ENCODE measurements around the gene PCDHGB7.

PCDHGB7 gene

DNA sequence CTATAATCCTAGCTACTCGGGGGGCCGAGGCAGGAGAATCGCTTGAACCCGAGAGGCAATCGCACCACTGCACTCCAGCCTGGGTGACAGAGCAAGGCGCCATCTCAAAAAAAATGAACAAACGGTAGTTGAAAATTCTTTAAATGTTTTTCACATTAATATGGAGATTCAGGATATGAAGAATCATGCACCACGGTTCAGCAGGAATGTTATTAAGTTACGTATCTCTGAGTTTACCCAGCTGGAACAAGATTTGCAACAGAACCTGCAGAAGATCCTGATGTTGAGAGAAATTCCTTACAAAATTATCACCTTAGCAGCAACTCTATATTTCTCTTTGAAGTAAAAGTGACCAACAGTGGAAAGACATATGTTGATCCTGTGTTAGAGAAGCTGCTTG, 22.9 kb downstream of the PCDHGB7 start:
- TF ChIP-seq, protein P1, sequence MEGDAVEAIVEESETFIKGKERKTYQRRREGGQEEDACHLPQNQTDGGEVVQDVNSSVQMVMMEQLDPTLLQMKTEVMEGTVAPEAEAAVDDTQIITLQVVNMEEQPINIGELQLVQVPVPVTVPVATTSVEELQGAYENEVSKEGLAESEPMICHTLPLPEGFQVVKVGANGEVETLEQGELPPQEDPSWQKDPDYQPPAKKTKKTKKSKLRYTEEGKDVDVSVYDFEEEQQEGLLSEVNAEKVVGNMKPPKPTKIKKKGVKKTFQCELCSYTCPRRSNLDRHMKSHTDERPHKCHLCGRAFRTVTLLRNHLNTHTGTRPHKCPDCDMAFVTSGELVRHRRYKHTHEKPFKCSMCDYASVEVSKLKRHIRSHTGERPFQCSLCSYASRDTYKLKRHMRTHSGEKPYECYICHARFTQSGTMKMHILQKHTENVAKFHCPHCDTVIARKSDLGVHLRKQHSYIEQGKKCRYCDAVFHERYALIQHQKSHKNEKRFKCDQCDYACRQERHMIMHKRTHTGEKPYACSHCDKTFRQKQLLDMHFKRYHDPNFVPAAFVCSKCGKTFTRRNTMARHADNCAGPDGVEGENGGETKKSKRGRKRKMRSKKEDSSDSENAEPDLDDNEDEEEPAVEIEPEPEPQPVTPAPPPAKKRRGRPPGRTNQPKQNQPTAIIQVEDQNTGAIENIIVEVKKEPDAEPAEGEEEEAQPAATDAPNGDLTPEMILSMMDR (IDR thresholded peaks at IDR 0.05; ENCODE audit: low read length), result no peak
- no peak for TF ChIP-seq EZH2 (IDR thresholded peaks at IDR 0.05; ENCODE audit: borderline replicate concordance, low read length)
- Histone ChIP-seq H3K36me3 (ENCODE audit: insufficient read depth, low read length) (no peaks in the 10 kb centered on the region), H4K20me1 (ENCODE audit: insufficient read depth, low read length) (no peaks in the 10 kb centered on the region), H3F3A (ENCODE audit: insufficient read depth, low read length) (no peaks in the 10 kb centered on the region), H3K27me3 (ENCODE audit: insufficient read depth, low read length) (no peaks in the 10 kb centered on the region), H3K27ac (ENCODE audit: low read depth, low read length, poor library complexity, severe bottlenecking) (no peak overlapping the region), H3K9me2 (ENCODE audit: low read depth, low read length) (no peaks in the 10 kb centered on the region), H3K9me3 (ENCODE audit: low read length) (peaks cover 6% of the 10 kb centered on the region; the same call in 1 of the 2 replicates), H3K9ac (ENCODE audit: low read length) (no peak overlapping the region), H3K79me2 (ENCODE audit: insufficient read depth, low read length) (no peaks in the 10 kb centered on the region), H2AFZ (ENCODE audit: low read length) (no peak overlapping the region), H3K4me2 (ENCODE audit: low read length) (no peak overlapping the region), H3K4me1 (ENCODE audit: insufficient read depth, low read length, severe bottlenecking) (no peaks in the 10 kb centered on the region), H3K4me3 (ENCODE audit: low read depth, low read length, poor library complexity, severe bottlenecking) (no peak overlapping the region)

DNA sequence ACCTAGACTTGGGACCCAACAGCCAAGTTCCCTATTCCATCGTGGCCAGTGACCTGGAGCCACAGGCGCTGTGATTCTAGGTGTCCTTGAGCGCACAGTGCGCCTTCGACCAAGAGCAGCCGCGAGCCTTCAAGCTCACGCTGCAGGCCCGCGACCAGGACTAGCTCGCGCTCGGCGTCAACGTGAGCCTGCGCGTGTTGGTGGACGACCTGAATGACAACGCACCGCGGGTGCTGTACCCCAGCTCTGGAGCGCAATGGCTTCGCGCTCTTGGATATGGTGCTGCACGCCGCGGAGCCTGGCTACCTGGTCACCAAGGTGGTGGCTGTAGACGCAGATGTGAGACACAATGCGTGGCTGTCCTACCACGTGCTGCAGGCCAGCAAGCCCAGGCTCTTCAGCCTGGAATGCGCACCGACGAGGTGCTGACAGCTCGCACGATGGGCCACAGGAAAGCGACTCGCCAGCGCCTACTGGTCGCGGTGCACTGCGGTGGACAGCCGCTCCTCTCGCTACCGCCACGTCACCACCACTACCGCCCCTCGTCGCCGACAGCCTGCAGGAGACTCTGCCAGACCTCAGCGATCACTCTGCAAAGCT, 24.2 kb downstream of the PCDHGB7 start:
- Histone ChIP-seq H3K27me3 (ENCODE audit: insufficient read depth, low read length) (no peaks in the 10 kb centered on the region), H3K27ac (ENCODE audit: low read depth, low read length, poor library complexity, severe bottlenecking) (no peak overlapping the region), H2AFZ (ENCODE audit: low read length) (no peak overlapping the region), H3F3A (ENCODE audit: insufficient read depth, low read length) (no peaks in the 10 kb centered on the region), H3K4me1 (ENCODE audit: insufficient read depth, low read length, severe bottlenecking) (no peaks in the 10 kb centered on the region), H3K4me3 (ENCODE audit: low read depth, low read length, poor library complexity, severe bottlenecking) (no peak overlapping the region), H3K36me3 (ENCODE audit: insufficient read depth, low read length) (no peaks in the 10 kb centered on the region), H3K9me2 (ENCODE audit: low read depth, low read length) (no peaks in the 10 kb centered on the region), H3K9ac (ENCODE audit: low read length) (no peak overlapping the region), H3K79me2 (ENCODE audit: insufficient read depth, low read length) (no peaks in the 10 kb centered on the region), H3K9me3 (ENCODE audit: low read length) (no peaks in the 10 kb centered on the region), H3K4me2 (ENCODE audit: low read length) (no peak overlapping the region), H4K20me1 (ENCODE audit: insufficient read depth, low read length) (no peaks in the 10 kb centered on the region)
- TF ChIP-seq EZH2 (IDR thresholded peaks at IDR 0.05; ENCODE audit: borderline replicate concordance, low read length), result no peak
- TF ChIP-seq, protein P1 (IDR thresholded peaks at IDR 0.05; ENCODE audit: low read length), result no peak

DNA sequence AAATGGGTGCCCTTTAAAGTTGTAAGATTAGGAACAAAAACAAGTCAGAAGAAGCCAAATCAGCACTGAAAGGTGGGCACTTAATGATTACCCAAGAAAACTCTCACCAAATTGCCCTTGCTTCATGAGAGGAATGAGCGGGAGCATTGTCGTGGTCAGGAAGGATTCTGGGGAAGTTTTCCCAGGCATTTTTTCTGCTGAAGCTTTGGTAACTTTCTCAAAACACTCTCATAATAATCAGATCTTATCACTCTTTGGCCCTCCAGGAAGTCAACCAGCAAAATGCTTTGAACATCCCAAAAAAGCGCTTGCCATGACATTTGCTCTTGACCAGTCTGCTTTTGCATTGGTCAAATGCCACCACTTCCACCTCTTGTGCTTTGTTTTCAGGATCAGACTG, 47.9 kb downstream of the PCDHGB7 start:
- H3K79me2 ChIP-seq (ENCODE audit: insufficient read depth, low read length), result no peaks in the 10 kb centered on the region
- no peak overlapping the region for H3K27ac ChIP-seq (ENCODE audit: low read depth, low read length, poor library complexity, severe bottlenecking)
- H2AFZ ChIP-seq (ENCODE audit: low read length), result no peak overlapping the region
- no peaks in the 10 kb centered on the region for H3F3A ChIP-seq (ENCODE audit: insufficient read depth, low read length)
- no peaks in the 10 kb centered on the region for H3K36me3 ChIP-seq (ENCODE audit: insufficient read depth, low read length)
- no peaks in the 10 kb centered on the region for H3K4me1 ChIP-seq (ENCODE audit: insufficient read depth, low read length, severe bottlenecking)
- no peaks in the 10 kb centered on the region for H4K20me1 ChIP-seq (ENCODE audit: insufficient read depth, low read length)
- no peak overlapping the region for H3K4me2 ChIP-seq (ENCODE audit: low read length)
- no peaks in the 10 kb centered on the region for H3K27me3 ChIP-seq (ENCODE audit: insufficient read depth, low read length)
- no peak overlapping the region for H3K4me3 ChIP-seq (ENCODE audit: low read depth, low read length, poor library complexity, severe bottlenecking)
- H3K9me2 ChIP-seq (ENCODE audit: low read depth, low read length), result no peaks in the 10 kb centered on the region
- no peak overlapping the region for H3K9ac ChIP-seq (ENCODE audit: low read length)
- no peaks in the 10 kb centered on the region for H3K9me3 ChIP-seq (ENCODE audit: low read length)
- no peak for TF ChIP-seq EZH2 (IDR thresholded peaks at IDR 0.05; ENCODE audit: borderline replicate concordance, low read length)
- TF ChIP-seq, protein P1 (IDR thresholded peaks at IDR 0.05; ENCODE audit: low read length), result no peak

All from OCI-LY1 (cell line).